Endodermal cell (in vitro differentiated cells): Measurements from ENCODE around the gene SCLY. TPM values are rescaled to one million over a fixed set of nuclear protein-coding genes. Genes with fewer than 3 reads are reported as not detected.
"Not testable (repeated sequence)": the region's sequence is repeated elsewhere in the genome, so short reads cannot be mapped to it uniquely, and the experiment has no call there.

Source experiments
- DNase-seq: peaks from one replicate; pipeline ENCODE4 v3.0.0-alpha.2; 2017
- H3K27ac ChIP-seq: 2 replicates; pipeline ENCODE4 v1.5.1; 2013; ENCODE audit warnings: mild to moderate bottlenecking, low read depth, low read length, moderate library complexity
- H3K27me3 ChIP-seq: 2 replicates; pipeline ENCODE4 v1.6.1; 2013; ENCODE audit warnings: mild to moderate bottlenecking, low read length, moderate library complexity; ENCODE audit not compliant: insufficient read depth, control insufficient read depth, poor library complexity, severe bottlenecking
- H3K36me3 ChIP-seq: 2 replicates; pipeline ENCODE4 v1.7.0; 2013; ENCODE audit warnings: mild to moderate bottlenecking, low read length, moderate library complexity; ENCODE audit not compliant: control insufficient read depth, insufficient read depth
- H3K4me1 ChIP-seq: one replicate; pipeline ENCODE4 v1.7.0; 2013; ENCODE audit warnings: low read length; ENCODE audit not compliant: control insufficient read depth, insufficient read depth
- H3K4me3 ChIP-seq: 2 replicates; pipeline ENCODE4 v1.5.1; 2013; ENCODE audit warnings: mild to moderate bottlenecking, low read length, moderate library complexity
- H3K9ac ChIP-seq: 2 replicates; pipeline ENCODE4 v1.6.1; 2013; ENCODE audit warnings: mild to moderate bottlenecking, low read length, moderate library complexity; ENCODE audit not compliant: poor library complexity, severe bottlenecking; ENCODE audit errors: extremely low read depth
- H3K9me3 ChIP-seq: 2 replicates; pipeline ENCODE4 v1.6.1; 2013; ENCODE audit warnings: mild to moderate bottlenecking, low read length, moderate library complexity; ENCODE audit not compliant: control insufficient read depth
- H3K27ac Mint-ChIP-seq: 2 replicates; pipeline ENCODE4 v1.8.0; 2020; ENCODE audit warnings: mixed read lengths
- H3K27me3 Mint-ChIP-seq: 2 replicates; pipeline ENCODE4 v1.8.0; 2021; ENCODE audit warnings: mild to moderate bottlenecking, mixed read lengths; ENCODE audit not compliant: insufficient read depth
- H3K36me3 Mint-ChIP-seq: 2 replicates; pipeline ENCODE4 v1.8.0; 2020; ENCODE audit warnings: low read depth, mixed read lengths
- H3K4me1 Mint-ChIP-seq: 2 replicates; pipeline ENCODE4 v1.8.0; 2020; ENCODE audit warnings: mixed read lengths
- H3K4me3 Mint-ChIP-seq: 2 replicates; pipeline ENCODE4 v1.8.0; 2020; ENCODE audit warnings: mild to moderate bottlenecking, moderate library complexity, mixed read lengths
- H3K9me3 Mint-ChIP-seq: 2 replicates; pipeline ENCODE4 v1.8.0; 2020; ENCODE audit warnings: mild to moderate bottlenecking, mixed read lengths
- WGBS, 2 experiments: methylation state at CpG; one replicate each; pipeline versions ENCODE4 v1.1.5 to v1.1.7; 2013; ENCODE audit warnings: missing lambda C conversion rate in 2 of 2, mixed read lengths in 1 of 2; ENCODE audit not compliant: insufficient coverage in 1 of 2, insufficient read length in 1 of 2; 5-methylcytosine and 5-hydroxymethylcytosine counted together
- total RNA-seq, 2 donors: library from RNA; stranded (reverse); fragmentation: NEBNext Ultra II Directional in 1 of 2; extraction: Animal tissue kit (Norgen Biotek cat#: 25700) in 1 of 2; gene quantifications; 2 replicates in 1 of 2; 3 replicates in 1 of 2; pipeline ENCODE4 v1.2.1, GENCODE V29; 2021
- TF ChIP-seq, protein P1 (sequence below): fragments of 200-600 bp; sonication (generic); conservative IDR thresholded peaks from 2 replicates; pipeline ENCODE4 v1.5.0; 2021; ENCODE audit warnings: antibody characterized with exemption, mild to moderate bottlenecking

Gene SCLY
- total RNA-seq, 2 donors from 2014 or later = 39.0 to 45.0 TPM

GRCh38 chr2:238113611-238114010 lies 52.8 kb downstream of the SCLY start:
- Histone ChIP-seq H3K4me1 (no peaks in the 10 kb centered on the region), H3K27me3 (no peaks in the 10 kb centered on the region), H3K9ac (no peak overlapping the region), H3K36me3 (no peaks in the 10 kb centered on the region), H3K4me3 (no peak overlapping the region), H3K9me3 (peaks cover 10% of the 10 kb centered on the region), H3K27ac (no peak overlapping the region)
- Mint-ChIP-seq H3K27me3 (peaks cover 8% of the 10 kb centered on the region), H3K4me1 (peaks cover 5% of the 10 kb centered on the region), H3K9me3 (peaks cover 2% of the 10 kb centered on the region), H3K27ac (no peak overlapping the region), H3K4me3 (no peak overlapping the region), H3K36me3 (no peaks in the 10 kb centered on the region)
- WGBS, 2 experiments = 93 to 94% methylated on average over 5 to 13 of the region's 13 CpGs
- TF ChIP-seq, protein P1, sequence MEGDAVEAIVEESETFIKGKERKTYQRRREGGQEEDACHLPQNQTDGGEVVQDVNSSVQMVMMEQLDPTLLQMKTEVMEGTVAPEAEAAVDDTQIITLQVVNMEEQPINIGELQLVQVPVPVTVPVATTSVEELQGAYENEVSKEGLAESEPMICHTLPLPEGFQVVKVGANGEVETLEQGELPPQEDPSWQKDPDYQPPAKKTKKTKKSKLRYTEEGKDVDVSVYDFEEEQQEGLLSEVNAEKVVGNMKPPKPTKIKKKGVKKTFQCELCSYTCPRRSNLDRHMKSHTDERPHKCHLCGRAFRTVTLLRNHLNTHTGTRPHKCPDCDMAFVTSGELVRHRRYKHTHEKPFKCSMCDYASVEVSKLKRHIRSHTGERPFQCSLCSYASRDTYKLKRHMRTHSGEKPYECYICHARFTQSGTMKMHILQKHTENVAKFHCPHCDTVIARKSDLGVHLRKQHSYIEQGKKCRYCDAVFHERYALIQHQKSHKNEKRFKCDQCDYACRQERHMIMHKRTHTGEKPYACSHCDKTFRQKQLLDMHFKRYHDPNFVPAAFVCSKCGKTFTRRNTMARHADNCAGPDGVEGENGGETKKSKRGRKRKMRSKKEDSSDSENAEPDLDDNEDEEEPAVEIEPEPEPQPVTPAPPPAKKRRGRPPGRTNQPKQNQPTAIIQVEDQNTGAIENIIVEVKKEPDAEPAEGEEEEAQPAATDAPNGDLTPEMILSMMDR = no peak
- DNase-seq = peak; percentile 30

DNA sequence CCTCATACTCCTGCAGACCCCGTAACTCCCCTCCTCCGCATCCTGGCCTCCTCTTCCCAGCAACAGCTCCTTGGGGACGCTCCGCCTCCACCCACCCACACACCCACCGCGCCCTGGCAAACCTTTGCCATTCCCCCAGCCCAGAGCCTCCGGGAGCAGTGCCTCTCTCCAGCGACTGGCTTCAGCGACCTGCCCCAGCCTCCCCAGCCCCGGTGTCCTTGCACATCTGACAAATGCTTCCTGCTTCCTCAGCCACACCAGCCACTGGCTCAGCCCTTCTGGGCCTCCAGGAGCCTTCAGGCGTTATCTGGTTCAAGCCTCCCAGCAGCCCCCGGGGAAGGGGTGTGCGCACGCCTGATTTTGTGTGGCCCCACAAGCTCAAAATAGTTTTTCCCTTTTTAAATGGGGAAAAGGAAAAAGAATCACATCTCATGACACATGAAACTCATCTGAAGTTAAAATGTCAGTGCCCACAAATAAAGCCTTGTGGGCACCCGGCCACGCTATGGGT lies 53.6 kb downstream of the SCLY start:
- H3K9me3 ChIP-seq = peaks cover 10% of the 10 kb centered on the region
- TF ChIP-seq, protein P1 = no peak
- H3K9me3 Mint-ChIP-seq = peaks cover 2% of the 10 kb centered on the region
- no peaks in the 10 kb centered on the region for H3K36me3 Mint-ChIP-seq
- H3K27me3 Mint-ChIP-seq = peaks cover 8% of the 10 kb centered on the region
- peak; percentile 39 for DNase-seq
- no peaks in the 10 kb centered on the region for H3K4me1 ChIP-seq
- no peak overlapping the region for H3K9ac ChIP-seq
- H3K4me1 Mint-ChIP-seq = no peaks in the 10 kb centered on the region
- no peak overlapping the region for H3K4me3 ChIP-seq
- H3K27me3 ChIP-seq = peaks cover 6% of the 10 kb centered on the region
- H3K4me3 Mint-ChIP-seq = no peak overlapping the region
- H3K36me3 ChIP-seq = no peaks in the 10 kb centered on the region
- no peak overlapping the region for H3K27ac Mint-ChIP-seq
- 93 to 99% methylated on average over 13 to 16 of the region's 16 CpGs for WGBS, 2 experiments
- no peak overlapping the region for H3K27ac ChIP-seq

DNA sequence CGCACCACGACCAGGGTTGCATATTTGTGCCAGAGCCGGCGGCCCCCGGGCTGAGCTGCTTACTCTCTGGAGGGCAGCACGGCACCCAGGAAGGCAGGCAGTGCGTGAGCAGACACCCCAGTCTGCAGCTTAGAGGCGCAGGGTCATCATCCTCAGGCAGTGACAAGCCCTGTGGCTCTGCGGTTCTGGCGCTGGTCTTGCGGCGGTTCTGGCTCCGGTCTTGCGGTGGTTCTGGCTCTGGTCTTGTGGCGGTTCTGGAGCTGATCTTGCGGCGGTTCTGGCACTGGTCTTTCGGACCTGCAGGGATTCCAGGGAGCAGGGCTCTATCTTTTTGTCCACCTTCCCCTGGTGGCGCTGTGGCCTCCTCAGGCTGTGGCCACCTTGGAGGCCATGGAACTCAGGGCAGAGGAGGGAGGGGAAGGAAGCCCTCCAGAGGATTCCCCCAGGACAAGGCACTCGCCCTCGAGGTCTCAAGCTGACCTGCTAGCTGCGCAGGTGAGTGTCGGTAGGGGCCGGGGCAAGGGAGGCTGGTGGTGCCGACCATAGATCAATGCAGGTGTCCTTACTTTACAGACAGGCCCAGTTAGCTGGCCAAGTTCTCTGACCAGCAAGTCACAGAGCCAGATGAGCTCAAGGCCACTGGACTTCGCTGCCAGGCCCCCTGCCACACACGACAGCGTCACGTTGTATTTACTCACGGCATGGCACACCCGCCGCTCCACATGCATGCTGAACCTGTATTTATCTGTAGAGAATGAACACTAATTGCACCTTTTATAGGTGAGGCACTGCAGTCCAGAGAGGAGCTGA lies 54.3 kb downstream of the SCLY start:
- no peak overlapping the region for H3K27ac ChIP-seq
- H3K27me3 ChIP-seq = peaks cover 6% of the 10 kb centered on the region
- no peaks in the 10 kb centered on the region for H3K36me3 ChIP-seq
- TF ChIP-seq, protein P1 = peak; percentile 21
- H3K4me3 ChIP-seq = no peak overlapping the region
- Mint-ChIP-seq H3K4me1 (no peaks in the 10 kb centered on the region), H3K36me3 (no peaks in the 10 kb centered on the region), H3K27ac (no peak overlapping the region), H3K27me3 (peaks cover 8% of the 10 kb centered on the region), H3K4me3 (no peak overlapping the region), H3K9me3 (peaks cover 2% of the 10 kb centered on the region)
- no peaks in the 10 kb centered on the region for H3K4me1 ChIP-seq
- peaks cover 10% of the 10 kb centered on the region for H3K9me3 ChIP-seq
- WGBS, 2 experiments = 92 to 96% methylated on average over 29 to 32 of the region's 32 CpGs
- DNase-seq = peak; percentile 47
- H3K9ac ChIP-seq = no peak overlapping the region

DNA sequence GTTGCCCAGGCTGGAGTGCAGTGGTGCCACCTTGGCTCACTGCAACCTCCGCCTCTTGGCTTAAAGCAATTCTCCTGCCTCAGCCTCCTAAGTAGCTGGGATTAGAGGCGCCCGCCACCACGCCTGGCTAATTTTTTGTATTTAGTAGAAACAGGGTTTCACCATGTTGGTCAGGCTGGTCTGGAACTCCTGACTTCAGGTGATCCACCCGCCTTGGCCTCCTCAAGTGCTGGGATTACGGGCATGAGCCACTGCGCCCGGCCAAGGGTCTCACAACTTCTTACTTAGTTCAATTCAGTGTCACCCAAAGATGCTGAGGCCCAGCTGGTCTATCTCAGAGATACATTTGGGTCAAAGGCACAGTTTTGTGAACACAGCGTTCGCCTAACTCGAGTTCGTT lies 54.9 kb downstream of the SCLY start:
- H3K27ac ChIP-seq, H3K27me3 Mint-ChIP-seq, H3K9ac ChIP-seq, H3K4me1 ChIP-seq, H3K27ac Mint-ChIP-seq, H3K27me3 ChIP-seq, H3K4me3 ChIP-seq, H3K36me3 Mint-ChIP-seq, H3K4me3 Mint-ChIP-seq, H3K36me3 ChIP-seq, DNase-seq, H3K4me1 Mint-ChIP-seq, H3K9me3 Mint-ChIP-seq: not testable (repeated sequence)
- peaks cover 10% of the 10 kb centered on the region for H3K9me3 ChIP-seq
- WGBS, 2 experiments = 96 to 97% methylated on average over 5 to 12 of the region's 12 CpGs
